Kidney epithelial cell (primary cell): ENCODE measurements around the gene MCEE. TPM values are rescaled to one million over a fixed set of nuclear protein-coding genes. Genes with fewer than 3 reads are reported as not detected.
"Not testable (repeated sequence)": the region's sequence is repeated elsewhere in the genome, so short reads cannot be mapped to it uniquely, and the experiment has no call there.

ENCODE experiments used
- DNase-seq: peaks from one replicate; pipeline ENCODE4 v3.0.0-alpha.2; 2010; ENCODE audit warnings: low read depth
- H3K27me3 ChIP-seq: 2 replicates; pipeline ENCODE4 v1.6.0; 2011; ENCODE audit warnings: low read length; ENCODE audit not compliant: control insufficient read depth, insufficient read depth
- H3K36me3 ChIP-seq: 2 replicates; pipeline ENCODE4 v1.5.1; 2011; ENCODE audit warnings: low read length; ENCODE audit not compliant: control insufficient read depth, insufficient read depth
- H3K4me3 ChIP-seq: 2 replicates; pipeline ENCODE4 v1.5.1; 2011; ENCODE audit warnings: low read depth, mild to moderate bottlenecking, control low read depth, low read length
- CTCF ChIP-seq: IDR thresholded peaks from 2 replicates; pipeline ENCODE4 v1.5.1; 2011; ENCODE audit warnings: mild to moderate bottlenecking, moderate library complexity, low read length, control low read depth, inconsistent platforms; ENCODE audit not compliant: insufficient read depth, poor library complexity, severe bottlenecking
- total RNA-seq: library from RNA; depleted of rRNA; stranded (reverse); fragments of >200 nt; gene quantifications from 2 replicates; pipeline ENCODE4 v1.2.3, GENCODE V29; 2015

Gene MCEE
- total RNA-seq, 1 donor from 2014 or later: 6.7 TPM

DNA sequence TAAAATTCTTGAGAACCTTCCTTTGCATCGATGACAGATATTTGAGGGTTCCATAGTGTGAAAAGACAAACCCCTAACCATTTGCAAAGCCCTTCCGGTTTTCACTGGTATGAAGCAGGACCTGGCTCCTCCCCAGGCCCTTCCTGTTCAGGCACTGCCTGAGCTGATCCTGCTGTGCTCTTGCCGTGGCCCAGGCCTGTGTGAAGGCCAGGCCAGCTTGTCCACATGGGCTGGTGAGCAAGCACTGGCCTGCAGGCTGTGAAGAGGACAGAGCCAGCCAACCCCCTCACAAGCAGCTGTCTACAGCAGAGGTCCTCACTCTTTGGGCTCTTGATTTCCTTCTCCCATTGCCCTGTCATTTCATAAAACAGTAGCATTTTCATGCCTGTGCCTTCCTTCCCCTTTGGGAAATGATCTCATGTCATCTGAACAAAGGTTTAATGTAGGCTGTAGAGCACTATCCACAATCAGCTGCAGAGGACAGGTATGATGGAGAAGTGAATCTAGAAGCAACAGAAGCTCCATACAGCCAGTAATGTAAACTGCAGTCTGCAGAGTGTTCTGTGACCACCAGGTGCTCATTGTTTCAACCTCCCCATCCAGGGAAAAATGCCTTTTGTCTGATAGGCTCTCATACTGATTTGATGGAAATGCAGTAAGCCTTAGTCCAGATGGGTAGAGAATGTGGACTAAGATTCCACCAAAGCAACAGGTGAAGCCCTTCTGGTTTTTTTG is 20.2 kb upstream of the MCEE start:
- no peak for TF ChIP-seq CTCF
- DNase-seq: no peak
- H3K36me3 ChIP-seq: peaks cover 2% of the 10 kb centered on the region
- H3K4me3 ChIP-seq: no peak overlapping the region
- H3K27me3 ChIP-seq: peaks cover 3% of the 10 kb centered on the region

DNA sequence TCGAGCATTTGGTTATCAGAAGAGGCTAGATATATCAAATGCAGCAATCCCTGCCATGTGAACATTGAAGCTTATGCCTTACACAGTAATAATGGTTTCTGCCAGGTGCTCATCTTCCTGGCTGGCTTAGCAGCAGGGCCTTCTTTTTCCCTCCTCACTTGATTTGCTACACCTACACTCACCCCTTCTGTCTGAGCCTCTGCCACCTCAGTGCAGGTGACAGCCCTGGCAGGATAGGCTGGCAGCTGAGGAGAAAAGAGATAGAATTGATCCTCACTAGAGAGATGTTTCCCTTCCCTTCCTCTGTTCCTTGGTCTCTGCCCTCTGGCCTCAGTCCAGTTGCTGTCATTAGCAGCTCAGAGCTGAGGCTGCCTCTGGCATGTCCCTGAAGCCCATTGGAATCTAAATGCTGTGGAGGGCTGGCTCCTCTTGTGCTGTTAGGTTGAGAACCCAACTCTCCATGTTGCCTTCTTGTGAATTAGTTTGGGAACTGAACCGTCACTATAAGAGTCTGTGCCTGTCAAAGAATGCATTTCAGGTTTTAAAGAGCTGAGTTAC is 18.6 kb upstream of the MCEE start:
- no peak for DNase-seq
- Histone ChIP-seq H3K27me3 (no peaks in the 10 kb centered on the region), H3K4me3 (no peak overlapping the region), H3K36me3 (peaks cover 2% of the 10 kb centered on the region)
- no peak for TF ChIP-seq CTCF

DNA sequence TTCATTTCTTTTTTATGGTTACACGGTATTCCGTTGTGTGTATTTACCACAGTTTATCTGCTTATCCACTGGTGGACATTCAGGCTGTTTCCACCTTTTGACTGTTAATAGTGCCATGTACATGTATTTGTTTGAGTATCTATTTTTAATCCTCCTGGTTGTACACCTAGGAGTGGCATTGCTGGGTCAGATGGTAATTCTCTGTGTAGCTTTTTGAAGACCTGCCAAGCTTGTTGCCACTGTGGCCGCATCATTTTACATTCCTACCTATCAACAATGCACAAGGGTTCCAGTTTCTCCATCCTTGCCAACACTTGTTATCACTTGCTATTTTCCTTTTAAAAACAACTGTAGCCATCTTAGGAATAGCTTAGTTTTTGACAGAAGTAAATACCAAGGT is 13.8 kb upstream of the MCEE start:
- Histone ChIP-seq H3K27me3 (no peaks in the 10 kb centered on the region), H3K4me3 (no peak overlapping the region), H3K36me3 (peaks cover 2% of the 10 kb centered on the region)
- DNase-seq: no peak
- TF ChIP-seq CTCF: no peak

GRCh38 chr2:71136174-71136573 is 6.1 kb upstream of the MCEE start:
- Histone ChIP-seq H3K4me3 (no peak overlapping the region), H3K36me3 (no peaks in the 10 kb centered on the region), H3K27me3 (no peaks in the 10 kb centered on the region)
- TF ChIP-seq CTCF: no peak
- DNase-seq: no peak

- no peak for TF ChIP-seq CTCF
- H3K36me3 ChIP-seq: no peaks in the 10 kb centered on the region
- H3K4me3 ChIP-seq: no peak overlapping the region
- H3K27me3 ChIP-seq: no peaks in the 10 kb centered on the region
- no peak for DNase-seq
Measured at GRCh38 chr2:71133603-71134002, 3.6 kb upstream of the MCEE start.

GRCh38 chr2:71131387-71132166 is 1.5 kb upstream of the MCEE start:
- peak overlapping the region; percentile 84 for H3K4me3 ChIP-seq
- not testable (repeated sequence) for H3K27me3 ChIP-seq, DNase-seq

More at GRCh38 chr2:71131387-71132166, 1.5 kb upstream of the MCEE start:
- not testable (repeated sequence) for H3K36me3 ChIP-seq
